ENCODE data around the gene CYYR1. TPM values are rescaled to one million over a fixed set of nuclear protein-coding genes. Genes with fewer than 3 reads are reported as not detected.

The CYYR1 gene
- total RNA-seq = 7.4 and 8.7 TPM in 2 replicates

GRCh38 chr21:26572702-26573381 lies at the start of gene CYYR1:
Gene CYYR1, minus strand, starts transcription at chr21:26573286. Its CDS starts 346 bp downstream, at chr21:26572940.
- DNase-seq (ENCODE audit: low read depth in 2 of 2) = peak in 1 of 2 donors; percentile 37

- no peak for DNase-seq (ENCODE audit: low read depth in 2 of 2)
These were observed 44.1 kb upstream of the CYYR1 start for GRCh38 chr21:26617176-26617575.

- DNase-seq (ENCODE audit: low read depth in 2 of 2) = no peak
These were observed 41.2 kb upstream of the CYYR1 start for GRCh38 chr21:26614251-26614650.

- DNase-seq (ENCODE audit: low read depth in 2 of 2) = no peak
These were observed 26.2 kb upstream of the CYYR1 start for GRCh38 chr21:26599261-26599660.

- DNase-seq (ENCODE audit: low read depth in 2 of 2) = no peak
These were observed 24.9 kb upstream of the CYYR1 start for GRCh38 chr21:26597981-26598380.

GRCh38 chr21:26597031-26597430 lies 23.9 kb upstream of the CYYR1 start:
- DNase-seq (ENCODE audit: low read depth in 2 of 2) = no peak

- DNase-seq (ENCODE audit: low read depth in 2 of 2) = no peak
These were observed 22.9 kb upstream of the CYYR1 start for GRCh38 chr21:26595971-26596370.

- no peak for DNase-seq (ENCODE audit: low read depth in 2 of 2)
These were observed 20.7 kb upstream of the CYYR1 start for GRCh38 chr21:26593800-26594199.

GRCh38 chr21:26591543-26591942 lies 18.5 kb upstream of the CYYR1 start:
- DNase-seq (ENCODE audit: low read depth in 2 of 2) = no peak

- DNase-seq (ENCODE audit: low read depth in 2 of 2) = no peak
These were observed 15.4 kb upstream of the CYYR1 start for GRCh38 chr21:26588446-26588845.

GRCh38 chr21:26587736-26588201 lies 14.7 kb upstream of the CYYR1 start:
- peak in 1 of 2 donors; percentile 86 for DNase-seq (ENCODE audit: low read depth in 2 of 2)

- DNase-seq (ENCODE audit: low read depth in 2 of 2) = no peak
These were observed 10.7 kb upstream of the CYYR1 start for GRCh38 chr21:26583769-26584168.

GRCh38 chr21:26581818-26582217 lies 8.7 kb upstream of the CYYR1 start:
- no peak for DNase-seq (ENCODE audit: low read depth in 2 of 2)

- peak in 1 of 2 donors; percentile 23 for DNase-seq (ENCODE audit: low read depth in 2 of 2)
These were observed 897 bp downstream of the CYYR1 start for GRCh38 chr21:26572076-26572701.

- peak in 1 of 2 donors; percentile 41 for DNase-seq (ENCODE audit: low read depth in 2 of 2)
These were observed 2.9 kb downstream of the CYYR1 start for GRCh38 chr21:26570203-26570602.

GRCh38 chr21:26565546-26565945 lies 7.5 kb downstream of the CYYR1 start:
- DNase-seq (ENCODE audit: low read depth in 2 of 2) = peak in 1 of 2 donors; percentile 56

- peak in 1 of 2 donors; percentile 30 for DNase-seq (ENCODE audit: low read depth in 2 of 2)
These were observed 8.0 kb downstream of the CYYR1 start for GRCh38 chr21:26565111-26565510.

- DNase-seq (ENCODE audit: low read depth in 2 of 2) = peak in 1 of 2 donors; percentile 45
These were observed 9.1 kb downstream of the CYYR1 start for GRCh38 chr21:26563856-26564503.

- DNase-seq (ENCODE audit: low read depth in 2 of 2) = no peak
These were observed 12.5 kb downstream of the CYYR1 start for GRCh38 chr21:26560612-26561011.

GRCh38 chr21:26559099-26559498 lies 14.0 kb downstream of the CYYR1 start:
- DNase-seq (ENCODE audit: low read depth in 2 of 2) = no peak

GRCh38 chr21:26557106-26557505 lies 16.0 kb downstream of the CYYR1 start:
- no peak for DNase-seq (ENCODE audit: low read depth in 2 of 2)

- no peak for DNase-seq (ENCODE audit: low read depth in 2 of 2)
These were observed 17.4 kb downstream of the CYYR1 start for GRCh38 chr21:26555540-26556146.

Measured in dermis microvascular lymphatic vessel endothelial cell (primary cell).